Tracheal epithelial cell (primary cell): ENCODE results near the gene USP25. TPM values are rescaled to one million over a fixed set of nuclear protein-coding genes. Genes with fewer than 3 reads are reported as not detected.

Source experiments
- total RNA-seq: library from RNA; depleted of rRNA; stranded (reverse); fragments of >200 nt; gene quantifications from 2 replicates; pipeline ENCODE4 v1.2.1, GENCODE V29; 2014

Gene USP25
- total RNA-seq: 29.9 and 42.8 TPM in 2 replicates

GRCh38 chr21:15729674-15730483, at the start of gene USP25:
Gene USP25 (plus strand): TSS chr21:15729982. CDS start chr21:15730394, 412 bp downstream.

